ENCODE data around the gene DHX34. TPM values are rescaled to one million over a fixed set of nuclear protein-coding genes. Genes with fewer than 3 reads are reported as not detected.

Gene DHX34
- total and polyA plus RNA-seq, 4 donors = 3.1 to 11.6 (median 6.1) TPM

GRCh38 chr19:47421844-47422395 lies 72.8 kb downstream of the DHX34 start (continued):
- TF ChIP-seq REST (IDR thresholded peaks at IDR 0.05) = no peak

GRCh38 chr19:47422417-47423163 lies 73.5 kb downstream of the DHX34 start:
- no peak overlapping the region for H3K27ac ChIP-seq (ENCODE audit: low read depth in 1 of 2, low read length in 2 of 2)
- H3K4me3 ChIP-seq (ENCODE audit: low read depth in 1 of 3, low read length in 3 of 3) = no peak overlapping the region
- H3K4me1 ChIP-seq (ENCODE audit: control insufficient read depth in 4 of 4, insufficient read depth in 4 of 4, low read length in 3 of 4) = peaks cover 0 to 6% (median 2%) of the 10 kb centered on the region in 4 donors
- 5% methylated on average over 1 of the region's 1 CpG for WGBS
- peaks cover 3 to 21% (median 9%) of the 10 kb centered on the region in 4 donors for H3K27me3 ChIP-seq (ENCODE audit: control insufficient read depth in 4 of 4, insufficient read depth in 4 of 4, low read length in 3 of 4)
- no peak for DNase-seq (ENCODE audit: low spot score)
- no peaks in the 10 kb centered on the region for H3K36me3 ChIP-seq (ENCODE audit: control insufficient read depth in 4 of 4, insufficient read depth in 3 of 4, low read depth in 1 of 4, low read length in 3 of 4)
- no peak for TF ChIP-seq ATF3 (IDR thresholded peaks at IDR 0.05)
- TF ChIP-seq CTCF (IDR thresholded peaks at IDR 0.05; ENCODE audit: low read depth, low read length, missing input control) = no peak
- no peak for TF ChIP-seq HNF4A (conservative IDR thresholded peaks at IDR 0.05)
- TF ChIP-seq NR2F2 (IDR thresholded peaks at IDR 0.05) = no peak
- no peak for TF ChIP-seq JUND (IDR thresholded peaks at IDR 0.05)
- H3K9ac ChIP-seq (ENCODE audit: low read depth in 1 of 2, low read length in 2 of 2) = no peak overlapping the region
- no peaks in the 10 kb centered on the region for H3K9me3 ChIP-seq (ENCODE audit: control insufficient read depth in 4 of 4, low read length in 3 of 4)

- Histone ChIP-seq H3K4me3 (ENCODE audit: low read depth in 1 of 3, low read length in 3 of 3) (no peak overlapping the region), H3K27me3 (ENCODE audit: control insufficient read depth in 4 of 4, insufficient read depth in 4 of 4, low read length in 3 of 4) (peaks cover 3 to 14% (median 9%) of the 10 kb centered on the region in 4 donors), H3K9me3 (ENCODE audit: control insufficient read depth in 4 of 4, low read length in 3 of 4) (no peaks in the 10 kb centered on the region), H3K36me3 (ENCODE audit: control insufficient read depth in 4 of 4, insufficient read depth in 3 of 4, low read depth in 1 of 4, low read length in 3 of 4) (no peaks in the 10 kb centered on the region), H3K27ac (ENCODE audit: low read depth in 1 of 2, low read length in 2 of 2) (no peak overlapping the region), H3K9ac (ENCODE audit: low read depth in 1 of 2, low read length in 2 of 2) (no peak overlapping the region), H3K4me1 (ENCODE audit: control insufficient read depth in 4 of 4, insufficient read depth in 4 of 4, low read length in 3 of 4) (peaks cover 0 to 4% (median 0%) of the 10 kb centered on the region in 4 donors)
- WGBS = 16% methylated on average over 19 of the region's 19 CpGs
- DNase-seq (ENCODE audit: low spot score) = no peak
- TF ChIP-seq GABPA (IDR thresholded peaks at IDR 0.05 in 1 of 2, conservative IDR thresholded peaks at IDR 0.05 in 1 of 2) (no peak), HNF4A (conservative IDR thresholded peaks at IDR 0.05) (no peak), HNF4G (IDR thresholded peaks at IDR 0.05) (no peak), RAD21 (IDR thresholded peaks at IDR 0.05) (no peak), CTCF (IDR thresholded peaks at IDR 0.05; ENCODE audit: low read depth, low read length, missing input control) (no peak), RXRA (IDR thresholded peaks at IDR 0.05) (no peak), ATF3 (IDR thresholded peaks at IDR 0.05) (no peak), FOXA1 (IDR thresholded peaks at IDR 0.05) (no peak), TAF1 (conservative IDR thresholded peaks at IDR 0.05) (no peak), FOXA2 (IDR thresholded peaks at IDR 0.05) (no peak), JUND (IDR thresholded peaks at IDR 0.05) (no peak), EGR1 (IDR thresholded peaks at IDR 0.05; ENCODE audit: low read depth in 2 of 2) (no peak), REST (IDR thresholded peaks at IDR 0.05) (no peak), SP1 (IDR thresholded peaks at IDR 0.05) (no peak)
These were observed 74.2 kb downstream of the DHX34 start for GRCh38 chr19:47423203-47423882.
